ELF-1 (cell line): ENCODE measurements around the gene GPC6.

Experiments used
- DNase-seq: peaks from one replicate; pipeline ENCODE4 v3.0.0-alpha.2; 2016; ENCODE audit warnings: low read depth, low spot score

Gene GPC6

GRCh38 chr13:94319501-94319900, 1092.9 kb downstream of the GPC6 start:
- DNase-seq: no peak

- no peak for DNase-seq
Measured at GRCh38 chr13:94322925-94323763, 1096.5 kb downstream of the GPC6 start.

GRCh38 chr13:94323764-94324758, 1097.5 kb downstream of the GPC6 start:
- DNase-seq: no peak

- DNase-seq: no peak
Measured at GRCh38 chr13:94324767-94325540, 1098.3 kb downstream of the GPC6 start.

DNA sequence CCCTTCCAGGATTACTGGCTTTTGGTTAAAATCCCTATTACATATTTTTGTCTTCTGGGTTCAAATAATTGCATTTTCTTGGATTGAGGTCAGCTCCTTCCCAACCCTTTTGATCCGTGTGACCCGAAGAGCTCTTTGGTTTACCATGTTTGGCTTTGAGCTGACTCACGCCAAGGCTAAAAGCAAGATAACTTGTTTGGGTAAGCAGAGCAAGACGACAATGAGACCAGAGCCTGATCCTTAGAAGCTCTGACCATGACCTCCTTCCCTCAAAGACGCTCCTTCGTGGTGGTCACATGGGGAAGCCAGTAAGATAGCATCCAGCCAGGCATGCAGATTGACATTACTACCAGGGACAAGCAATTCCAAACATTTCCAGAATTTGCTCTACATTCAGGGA, 1099.0 kb downstream of the GPC6 start:
- DNase-seq: peak; percentile 72

- DNase-seq: no peak
Measured at GRCh38 chr13:94327318-94327717, 1100.7 kb downstream of the GPC6 start.

GRCh38 chr13:94328381-94329041, 1101.9 kb downstream of the GPC6 start:
- no peak for DNase-seq

DNA sequence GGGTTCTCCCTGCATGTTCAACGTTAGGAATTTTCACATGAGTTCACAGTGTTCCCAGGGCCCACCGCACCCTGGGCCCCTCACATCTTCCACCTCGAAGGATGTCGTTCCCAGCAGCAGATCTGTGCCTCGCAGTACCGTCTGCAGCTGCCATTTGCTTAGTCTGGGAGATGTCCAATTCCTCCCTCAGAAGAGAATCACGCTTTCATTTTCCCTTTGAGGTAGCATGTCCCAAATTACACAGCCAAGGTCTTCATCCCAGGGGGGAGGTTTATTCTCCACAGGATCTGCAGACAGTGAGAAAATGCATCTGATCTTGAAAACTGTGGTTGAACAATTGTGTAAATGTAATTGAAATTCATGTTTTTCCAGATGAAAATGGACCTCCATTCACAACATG, 1102.7 kb downstream of the GPC6 start:
- DNase-seq: no peak

- DNase-seq: no peak
Measured at GRCh38 chr13:94329754-94330551, 1103.3 kb downstream of the GPC6 start.

DNA sequence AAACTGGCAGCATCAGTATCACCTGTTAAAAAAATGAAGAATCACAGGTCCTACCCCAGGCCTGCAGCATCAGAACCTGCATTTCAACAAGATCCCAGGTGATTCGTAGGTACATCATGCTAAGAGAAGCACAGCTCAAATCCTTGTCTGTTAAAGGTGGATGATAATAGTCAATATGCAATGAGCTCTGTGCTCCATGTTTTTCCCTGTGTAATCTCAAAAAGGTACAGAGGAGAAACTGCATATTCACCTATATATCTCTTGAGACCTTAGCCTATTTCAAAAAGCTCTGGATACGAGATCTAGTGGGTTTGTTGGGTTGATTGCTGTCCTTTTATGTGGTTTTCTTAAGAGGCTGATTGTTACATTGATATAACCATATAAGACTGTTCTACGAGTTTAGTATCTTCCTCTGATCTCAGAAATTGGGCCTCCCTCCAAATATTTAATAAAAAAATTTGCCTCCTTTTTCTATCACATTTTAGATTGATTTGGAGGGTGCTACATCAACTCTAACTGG, 1104.0 kb downstream of the GPC6 start:
- DNase-seq: no peak

DNA sequence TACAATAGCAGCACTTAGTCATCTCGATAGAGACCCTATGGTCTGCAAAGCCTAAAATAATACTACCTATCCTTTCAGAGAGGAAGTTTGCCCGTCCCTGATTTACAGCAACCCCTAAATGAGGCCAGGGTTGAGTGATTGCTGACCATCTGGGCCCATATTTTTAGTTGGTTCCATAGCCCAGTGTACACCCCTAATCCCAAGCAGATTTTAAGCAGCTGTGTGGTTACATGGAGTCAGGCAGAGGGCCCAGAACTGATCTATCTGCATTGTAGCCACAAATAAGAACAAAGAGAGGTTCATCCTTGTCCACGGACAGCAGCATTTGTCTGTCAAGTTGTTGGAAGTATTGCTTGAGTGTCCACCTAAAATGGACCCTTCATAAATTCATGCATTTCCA, 1104.7 kb downstream of the GPC6 start:
- DNase-seq: no peak

DNA sequence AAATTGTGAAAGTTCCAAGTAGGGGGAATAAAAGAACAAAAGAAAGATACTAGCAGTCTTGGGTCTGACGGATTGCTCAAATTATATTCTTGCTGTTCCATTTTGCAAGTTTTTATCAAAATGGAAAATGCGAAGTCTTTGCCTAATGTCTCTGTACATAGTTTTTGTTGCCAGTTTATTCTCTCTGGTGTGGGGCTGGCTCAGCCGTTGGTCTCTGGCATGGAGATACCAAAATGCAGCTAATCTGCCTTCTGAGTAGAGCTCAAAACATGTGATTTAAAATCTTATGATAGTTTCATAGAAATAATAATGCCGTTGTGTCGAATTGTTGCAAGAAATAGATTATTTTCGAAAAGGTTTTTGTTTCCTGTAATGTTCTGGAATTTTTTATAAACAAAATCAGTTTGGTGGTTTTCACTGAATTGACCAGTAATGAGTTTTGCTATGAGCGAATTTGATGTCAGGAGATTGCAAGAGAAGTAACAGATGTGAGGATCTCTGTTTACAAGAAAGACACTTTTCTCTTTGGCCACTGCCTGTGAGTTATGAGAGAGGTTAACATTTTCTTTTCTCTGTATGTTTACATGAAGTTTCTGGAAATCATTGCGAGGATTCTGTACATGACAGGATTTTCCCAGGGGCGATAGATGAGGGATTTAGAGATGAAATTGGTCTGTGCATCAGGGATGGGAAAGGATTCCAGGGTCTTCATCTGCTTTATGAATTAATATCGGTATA, 1105.9 kb downstream of the GPC6 start:
- no peak for DNase-seq

- DNase-seq: no peak
Measured at GRCh38 chr13:94333131-94333820, 1106.7 kb downstream of the GPC6 start.

GRCh38 chr13:94335761-94336526, 1109.3 kb downstream of the GPC6 start:
- no peak for DNase-seq

DNA sequence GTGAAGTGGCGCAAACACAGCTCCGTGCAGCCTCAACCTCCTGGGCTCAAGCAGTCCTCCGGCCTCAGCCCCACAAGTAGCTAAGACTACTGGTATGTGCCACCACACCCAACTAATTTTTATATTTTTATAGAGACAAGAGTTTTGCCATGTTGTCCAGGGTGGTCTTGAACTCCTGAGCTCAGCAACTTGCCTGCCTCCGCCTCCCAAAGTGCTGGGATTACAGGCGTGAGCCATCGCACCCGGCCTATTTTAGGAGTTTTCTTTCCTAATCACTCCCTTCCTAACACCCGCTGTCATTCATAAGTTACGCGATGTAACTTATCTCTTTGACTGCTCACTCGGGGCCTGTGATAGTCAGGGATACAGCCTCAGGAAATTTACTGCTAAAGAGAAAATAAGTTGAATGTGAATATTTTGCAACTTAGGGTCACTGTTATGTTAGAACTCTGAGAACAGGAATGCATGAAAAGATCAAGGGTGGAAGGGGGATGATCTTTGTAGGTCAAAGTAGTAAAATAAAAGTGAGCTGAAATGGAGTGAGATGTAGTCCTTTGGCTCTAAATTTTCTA, 1112.6 kb downstream of the GPC6 start:
- DNase-seq: no peak

DNA sequence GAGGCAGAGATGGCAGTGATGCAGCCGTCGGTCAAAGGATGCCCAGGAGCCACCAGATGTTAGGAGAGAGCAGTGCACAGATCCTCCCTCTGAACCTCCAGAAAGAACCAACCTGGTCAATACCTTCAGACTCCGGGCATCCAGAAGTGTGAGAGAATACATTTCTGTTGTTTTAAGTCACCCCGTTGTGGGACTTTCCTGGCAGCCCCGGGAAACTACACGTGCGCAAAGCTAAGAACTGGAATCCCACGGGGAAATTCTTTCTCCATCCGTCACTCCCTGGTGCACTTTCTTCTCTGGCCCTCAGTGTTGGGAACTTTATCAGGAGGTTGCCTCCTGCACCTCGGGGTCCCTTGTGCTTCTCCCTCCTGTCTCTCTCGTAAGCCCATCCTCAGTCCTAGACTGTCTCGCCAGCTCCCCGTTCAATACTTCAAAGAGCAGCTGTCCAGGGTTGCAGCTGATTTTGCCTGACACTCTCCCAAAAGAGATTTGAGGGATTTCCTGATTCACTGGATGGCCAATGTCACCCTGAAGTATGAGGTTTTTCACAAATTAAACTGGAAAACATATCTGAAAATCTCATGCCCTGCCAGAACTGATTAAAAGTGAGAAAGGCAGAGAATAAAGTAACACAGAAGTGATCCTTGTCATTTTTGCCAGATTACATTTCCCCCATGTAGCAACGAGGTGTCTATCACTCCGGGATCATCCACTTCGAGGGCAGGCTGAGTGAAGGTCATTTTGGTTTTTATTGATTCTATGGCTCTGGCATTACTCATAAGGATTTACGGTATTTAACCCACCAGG, 1116.0 kb downstream of the GPC6 start:
- no peak for DNase-seq

DNA sequence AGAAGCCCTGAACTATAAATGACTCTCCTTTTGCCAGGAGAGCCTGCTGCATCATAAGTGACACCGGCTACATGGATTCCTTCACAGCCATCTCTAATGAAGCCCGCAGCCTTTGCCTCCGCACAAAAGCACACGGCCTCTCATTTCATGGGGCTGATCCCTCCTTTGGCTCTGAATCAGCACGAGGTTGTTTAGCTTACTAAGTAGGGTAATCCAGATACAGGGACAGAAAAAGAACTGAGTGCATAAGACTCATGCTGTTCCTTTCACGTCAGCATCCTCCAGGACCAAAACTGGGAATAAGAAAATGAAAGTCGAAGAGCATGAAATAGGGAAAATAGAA, 1116.6 kb downstream of the GPC6 start:
- no peak for DNase-seq
